HG03439 (cell line): ENCODE measurements around the gene SPIRE2.

Experiments used
- ATAC-seq: cut with Tn5 transposase; IDR thresholded peaks from one replicate; pipeline ENCODE4 v1.9.1; 2021; ENCODE audit warnings: mild to moderate bottlenecking, moderate library complexity; ENCODE audit not compliant: unreplicated experiment

Gene SPIRE2

DNA sequence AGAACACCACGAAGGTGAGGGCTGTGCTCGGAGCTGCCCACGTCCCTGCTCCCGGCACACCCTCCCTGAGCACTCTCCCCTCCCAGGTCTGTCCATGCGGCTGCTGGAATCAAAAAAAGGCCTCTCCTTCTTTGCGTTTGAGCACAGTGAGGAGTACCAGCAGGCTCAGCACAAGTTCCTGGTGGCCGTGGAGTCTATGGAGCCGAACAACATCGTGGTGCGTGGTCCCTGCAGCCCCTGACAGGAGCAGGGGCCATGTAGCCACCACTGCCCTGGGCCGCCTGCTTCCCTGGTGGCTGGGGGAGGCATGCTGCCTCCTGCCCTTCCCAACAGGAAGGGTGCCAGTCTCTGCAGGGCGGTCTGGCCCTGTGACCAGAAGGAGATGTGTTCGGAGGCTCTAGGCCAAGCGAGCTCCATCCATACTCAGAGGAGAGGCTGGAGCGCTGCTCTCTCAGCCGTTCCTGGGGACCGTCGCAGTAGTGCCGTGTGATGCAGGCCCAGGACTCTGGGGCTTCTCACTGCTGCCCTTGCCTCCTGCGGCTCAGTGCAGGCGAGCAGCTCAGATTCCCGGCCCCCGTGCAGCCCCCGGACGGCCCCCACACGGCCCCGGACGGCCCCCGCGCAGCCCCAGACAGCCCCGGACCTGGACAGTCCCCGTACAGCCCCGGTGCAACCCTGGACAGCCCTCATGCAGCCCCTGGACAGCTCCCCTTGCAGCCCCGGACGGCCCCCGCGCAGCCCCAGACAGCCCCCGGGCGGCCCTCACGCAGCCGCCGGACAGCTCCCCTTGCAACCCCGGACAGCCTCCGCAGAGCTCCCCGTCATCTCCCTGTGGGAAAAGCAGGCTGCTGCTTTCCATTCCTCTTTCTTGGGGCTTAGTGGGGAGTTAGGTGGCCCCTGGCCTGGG, 65.6 kb downstream of the SPIRE2 start:
- ATAC-seq, result no peak

DNA sequence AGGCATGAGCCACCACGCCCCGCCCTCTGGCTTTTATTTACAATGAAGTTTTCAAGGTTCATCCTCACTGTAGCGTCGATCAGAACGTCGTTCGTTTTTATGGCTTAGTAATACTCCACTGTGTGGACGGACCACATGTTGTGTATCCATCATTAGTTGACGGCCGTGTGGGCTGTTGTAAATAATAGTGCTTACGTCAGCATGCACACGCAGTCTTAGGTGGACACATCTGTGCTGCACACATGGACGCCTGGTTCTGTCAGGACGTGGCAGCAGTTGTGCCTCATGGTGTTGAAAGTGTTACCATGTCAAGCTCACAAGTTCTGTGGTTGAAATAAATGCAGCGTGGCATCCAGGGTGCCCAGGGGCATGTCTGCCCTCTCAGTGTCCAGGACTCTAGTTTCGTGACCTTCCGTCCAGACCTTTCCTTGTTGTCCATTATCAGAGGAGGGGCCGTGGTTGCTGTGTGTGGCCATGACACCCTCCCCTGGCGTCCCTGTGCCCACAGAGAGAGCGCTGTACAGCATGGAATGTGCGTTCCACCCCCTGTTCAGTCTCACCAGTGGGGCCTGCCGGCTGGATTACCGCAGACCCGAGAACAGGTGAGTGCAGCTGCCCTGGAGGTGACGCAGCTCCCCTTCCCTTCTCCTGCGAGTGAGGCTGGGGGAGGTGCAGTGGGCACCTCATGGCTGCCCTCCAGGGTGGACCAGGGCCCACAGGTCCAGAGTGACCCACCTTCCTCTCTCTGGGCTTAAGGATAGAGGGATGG, 67.4 kb downstream of the SPIRE2 start:
- no peak for ATAC-seq

DNA sequence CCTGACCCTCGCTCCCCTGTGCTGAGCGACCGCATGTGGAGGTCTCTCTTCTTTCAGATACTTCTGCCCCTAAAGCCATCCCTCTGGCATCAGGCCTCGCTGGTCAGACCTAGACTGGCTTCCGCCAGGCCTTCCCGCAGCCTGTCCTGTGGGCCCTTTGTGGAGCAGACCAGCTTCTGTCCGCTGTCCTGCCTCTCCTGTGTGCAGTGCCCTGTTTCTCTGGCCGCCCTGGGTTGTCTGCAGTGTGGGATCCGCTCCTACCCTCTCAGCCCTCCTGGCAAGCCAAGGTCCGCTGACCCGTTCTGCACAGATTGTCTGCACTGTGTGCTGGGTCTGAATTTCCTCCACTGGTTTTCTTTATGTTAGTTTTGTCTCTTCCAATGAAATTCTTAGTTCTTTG, 68.9 kb downstream of the SPIRE2 start:
- ATAC-seq, result no peak

DNA sequence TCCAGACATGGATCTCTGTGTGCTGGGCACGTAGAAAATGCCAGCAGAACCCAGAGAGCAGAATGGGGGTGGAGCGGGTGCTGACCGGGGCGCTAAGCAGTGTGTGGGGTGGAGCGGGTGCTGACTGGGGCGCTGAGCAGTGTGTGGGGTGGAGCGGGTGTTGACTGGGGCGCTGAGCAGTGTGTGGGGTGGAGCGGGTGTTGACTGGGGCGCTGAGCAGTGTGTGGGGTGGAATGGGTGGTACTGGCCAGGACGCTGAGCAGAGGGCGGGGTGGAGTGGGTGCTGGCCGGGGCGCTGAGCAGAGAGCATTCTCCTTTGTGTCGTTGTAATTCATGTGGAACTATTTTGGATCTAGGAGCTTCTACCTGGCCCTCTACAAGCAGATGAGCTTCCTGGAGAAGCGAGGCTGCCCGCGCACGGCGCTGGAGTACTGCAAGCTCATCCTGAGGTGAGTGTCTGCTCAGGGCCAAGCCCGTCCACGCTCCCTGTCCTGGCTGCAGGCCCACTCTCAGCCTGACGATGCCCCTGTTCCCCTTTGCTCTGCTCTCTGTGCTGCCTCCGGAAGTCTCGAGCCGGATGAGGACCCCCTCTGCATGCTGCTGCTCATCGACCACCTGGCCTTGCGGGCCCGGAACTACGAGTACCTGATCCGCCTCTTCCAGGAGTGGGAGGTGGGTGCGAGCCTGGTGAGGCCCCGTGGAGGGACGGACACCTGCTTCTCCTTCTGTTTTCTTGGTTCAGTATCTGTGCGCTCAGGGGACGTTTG, 70.1 kb downstream of the SPIRE2 start:
- ATAC-seq, result no peak

DNA sequence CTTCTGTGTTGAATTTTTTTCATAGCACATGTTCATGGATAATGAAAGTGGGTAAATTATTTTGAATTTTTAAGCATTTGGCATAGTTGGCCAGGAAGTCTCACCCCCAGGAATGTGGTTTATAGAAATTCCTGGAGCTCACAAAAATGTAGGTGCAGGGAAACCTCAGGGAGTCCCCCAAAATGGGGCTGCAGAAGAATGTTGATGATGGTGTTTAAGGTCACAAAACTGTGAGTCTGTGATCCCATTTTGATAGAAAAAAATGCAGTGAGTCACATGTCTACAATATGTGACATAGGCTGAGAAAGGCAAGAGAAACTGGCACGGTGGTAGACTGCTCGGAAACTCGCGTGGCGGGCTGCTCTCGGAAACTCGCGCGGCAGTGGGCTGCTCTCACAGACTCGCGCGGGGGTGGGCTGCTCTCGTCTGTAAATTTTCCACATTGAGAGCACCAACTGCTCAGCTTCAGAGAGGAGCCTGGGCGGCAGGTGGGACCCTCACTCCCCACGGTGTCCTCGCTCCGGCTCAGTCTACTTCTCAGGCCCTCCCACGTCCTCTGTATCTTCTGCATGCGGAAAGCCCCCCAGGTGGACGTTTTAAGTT, 71.7 kb downstream of the SPIRE2 start:
- ATAC-seq, result no peak

DNA sequence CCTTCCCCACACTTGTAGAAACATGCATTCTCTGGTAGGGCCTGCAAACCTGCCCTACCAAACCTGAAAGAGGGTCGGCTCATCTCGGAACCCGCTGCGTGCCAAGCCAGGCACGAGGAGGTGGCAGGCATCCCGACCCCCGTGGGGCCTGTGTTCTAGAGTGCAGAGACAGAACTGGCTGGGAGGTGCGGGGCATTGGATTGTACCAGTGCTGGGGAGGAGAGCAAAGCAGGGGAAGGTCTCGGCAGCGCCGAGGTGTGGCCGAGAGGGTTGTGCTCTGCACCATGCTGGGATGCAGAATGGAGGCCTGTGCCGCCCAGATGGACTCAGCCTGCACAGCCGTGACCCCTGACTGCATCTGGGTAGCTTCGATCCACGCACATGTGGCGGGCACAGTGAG, 72.6 kb downstream of the SPIRE2 start:
- ATAC-seq, result no peak

DNA sequence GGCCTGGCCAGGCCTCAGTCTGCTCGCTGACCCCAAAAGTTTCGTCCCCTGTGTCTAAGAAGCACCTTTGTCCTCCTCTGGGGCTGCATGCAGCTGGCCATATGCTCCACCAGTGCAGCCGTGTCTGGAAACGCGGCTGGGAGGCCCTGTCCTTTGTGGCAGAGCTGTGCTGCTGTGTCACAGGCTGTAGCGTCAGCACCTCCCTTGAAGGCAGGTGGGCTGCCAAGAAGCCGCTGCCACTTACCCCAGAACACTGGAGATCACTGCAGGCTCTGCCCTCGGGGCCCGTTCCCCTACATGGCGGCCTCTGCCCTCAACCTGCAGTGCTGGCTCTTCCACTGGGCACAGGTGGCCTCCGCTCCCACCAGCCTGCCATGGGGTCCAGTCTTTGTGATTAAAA, 74.7 kb downstream of the SPIRE2 start:
- no peak for ATAC-seq

DNA sequence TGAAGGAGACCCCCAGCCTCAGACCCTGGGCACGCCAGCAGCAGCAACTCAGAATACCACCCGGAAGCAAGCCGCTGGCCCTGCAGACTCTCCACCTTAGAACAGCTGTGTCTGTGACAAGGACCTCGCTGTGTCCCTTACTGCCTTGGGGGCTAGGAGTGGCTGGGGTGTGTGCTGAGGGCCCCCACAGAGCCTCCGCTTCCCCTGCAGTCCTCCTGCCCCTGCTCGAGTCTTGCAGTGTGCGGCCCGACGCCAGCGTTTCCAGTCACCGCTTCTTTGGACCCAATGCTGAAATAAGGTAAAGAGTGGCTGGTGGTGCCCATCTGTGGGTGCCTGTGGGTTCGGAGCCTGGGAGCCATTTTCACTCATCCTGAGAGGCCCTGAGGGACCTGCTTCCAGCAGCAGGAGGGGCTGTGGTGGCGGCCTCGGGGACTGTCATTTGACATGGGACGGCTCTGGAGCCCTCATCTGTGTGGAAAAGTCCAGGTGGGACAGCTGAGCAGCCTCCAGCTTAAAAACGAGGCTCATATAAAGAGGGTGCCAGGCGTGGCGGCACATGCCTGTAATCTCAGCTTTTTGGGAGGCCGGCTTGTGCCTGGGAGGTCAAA, 75.7 kb downstream of the SPIRE2 start:
- ATAC-seq, result no peak

DNA sequence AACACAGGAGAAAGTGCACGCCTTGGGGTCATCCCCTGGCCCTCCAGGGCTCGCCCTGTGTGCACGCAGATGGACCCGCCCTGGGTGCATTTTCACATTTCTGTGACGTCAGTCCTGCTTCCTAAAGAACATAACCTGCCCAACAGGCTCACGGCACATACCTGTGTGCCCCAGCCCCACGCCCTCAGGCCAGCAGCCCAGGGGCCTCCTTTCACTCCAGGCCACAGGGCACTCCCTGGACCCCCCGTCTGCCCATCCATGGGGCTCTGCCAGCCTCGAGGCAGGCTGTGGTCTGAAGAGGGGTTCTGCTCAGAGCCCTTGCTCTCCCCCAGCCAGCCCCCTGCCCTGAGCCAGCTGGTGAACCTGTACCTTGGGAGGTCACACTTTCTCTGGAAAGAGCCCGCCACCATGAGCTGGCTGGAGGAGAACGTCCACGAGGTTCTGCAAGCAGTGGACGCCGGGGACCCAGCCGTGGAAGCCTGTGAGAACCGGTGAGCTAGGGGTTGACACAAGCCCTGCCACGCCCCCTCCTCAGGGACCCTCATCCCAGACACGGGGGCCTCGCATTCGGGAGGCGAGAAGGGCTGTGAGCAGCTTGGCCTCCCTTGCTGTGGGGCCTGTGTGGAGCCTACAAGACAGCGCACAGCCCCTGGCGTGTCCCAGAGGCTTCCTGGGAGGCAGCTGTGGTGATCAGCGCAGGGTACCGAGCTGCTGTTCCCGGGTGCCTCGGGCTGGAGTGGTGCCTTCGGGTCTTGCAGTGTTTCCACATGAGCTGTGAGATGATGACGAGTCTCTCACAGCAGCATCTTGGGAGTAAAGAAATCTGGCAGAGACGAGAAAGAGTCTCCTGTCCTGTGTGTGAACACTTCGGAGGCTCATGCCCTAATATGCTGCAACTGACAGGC, 76.6 kb downstream of the SPIRE2 start:
- ATAC-seq, result no peak

DNA sequence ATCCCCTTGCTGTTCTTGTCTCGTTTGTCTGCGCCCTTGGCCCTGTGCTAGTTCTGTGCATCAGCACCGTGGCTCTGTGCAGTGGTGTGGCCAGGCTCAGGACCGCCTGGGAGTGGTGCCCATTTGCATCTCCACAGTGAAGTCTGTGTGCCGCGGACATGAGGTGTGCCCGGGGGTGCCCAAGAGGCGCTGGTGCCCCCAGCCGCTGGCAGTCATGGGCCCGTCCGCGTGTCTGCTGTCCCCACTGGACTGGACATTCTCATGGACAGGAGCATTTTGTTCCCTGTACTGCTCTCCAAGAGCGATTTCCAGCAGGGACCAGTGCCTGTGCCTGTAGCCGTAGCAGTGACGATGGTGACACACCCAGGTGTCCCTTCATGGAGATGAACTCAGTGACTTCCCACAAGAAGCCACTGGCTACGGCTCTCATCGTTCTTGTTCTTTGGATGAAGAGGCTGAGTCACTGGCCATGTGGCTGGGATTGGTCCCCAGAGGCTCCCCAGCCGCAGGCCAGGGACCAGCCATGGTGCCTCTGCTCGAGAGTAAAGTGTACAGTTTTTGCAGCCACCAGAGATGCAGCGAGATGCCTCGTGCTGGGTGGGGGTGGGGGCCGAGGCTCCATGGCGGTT, 77.3 kb downstream of the SPIRE2 start:
- no peak for ATAC-seq

DNA sequence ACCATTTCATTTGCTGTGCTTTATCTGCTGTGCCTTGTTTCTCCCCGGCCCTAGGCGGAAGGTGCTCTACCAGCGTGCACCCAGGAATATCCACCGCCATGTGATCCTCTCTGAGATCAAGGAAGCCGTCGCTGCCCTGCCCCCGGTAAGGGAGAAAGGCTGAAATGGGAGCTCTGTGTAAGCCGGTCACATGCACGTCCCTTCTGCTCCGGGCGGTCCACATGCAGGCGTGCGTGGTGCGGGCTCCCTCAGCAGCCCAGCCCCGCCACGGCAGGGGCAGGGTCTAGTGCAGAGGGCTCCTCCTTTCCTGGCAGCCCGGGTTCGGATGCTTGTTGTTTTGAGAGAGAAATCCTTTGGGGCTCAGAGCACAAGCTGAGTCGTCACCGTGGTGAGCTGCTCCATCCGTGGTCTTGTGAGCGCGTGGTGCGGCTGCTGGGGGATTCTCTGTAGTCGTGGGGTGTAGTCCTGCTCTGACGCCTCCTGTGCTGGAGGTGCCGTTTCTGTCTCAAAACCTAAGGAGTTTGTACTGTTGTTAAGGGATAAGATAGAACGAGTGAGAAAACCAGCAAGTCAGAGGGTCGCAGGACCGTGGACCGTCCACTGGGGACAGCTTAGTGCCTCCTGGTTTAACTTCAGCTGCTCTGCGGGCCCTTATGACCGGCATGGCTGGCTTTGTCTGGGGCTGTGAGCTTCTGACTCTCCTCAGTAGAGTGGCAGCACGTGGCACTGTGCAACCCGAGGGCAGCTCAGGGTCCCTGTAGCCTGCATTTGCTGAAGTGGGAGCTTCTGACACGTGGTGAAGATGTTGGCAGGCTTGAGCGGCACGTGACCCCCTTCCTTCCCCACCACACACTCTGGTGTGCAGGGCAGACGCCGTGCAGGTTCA, 78.1 kb downstream of the SPIRE2 start:
- no peak for ATAC-seq

DNA sequence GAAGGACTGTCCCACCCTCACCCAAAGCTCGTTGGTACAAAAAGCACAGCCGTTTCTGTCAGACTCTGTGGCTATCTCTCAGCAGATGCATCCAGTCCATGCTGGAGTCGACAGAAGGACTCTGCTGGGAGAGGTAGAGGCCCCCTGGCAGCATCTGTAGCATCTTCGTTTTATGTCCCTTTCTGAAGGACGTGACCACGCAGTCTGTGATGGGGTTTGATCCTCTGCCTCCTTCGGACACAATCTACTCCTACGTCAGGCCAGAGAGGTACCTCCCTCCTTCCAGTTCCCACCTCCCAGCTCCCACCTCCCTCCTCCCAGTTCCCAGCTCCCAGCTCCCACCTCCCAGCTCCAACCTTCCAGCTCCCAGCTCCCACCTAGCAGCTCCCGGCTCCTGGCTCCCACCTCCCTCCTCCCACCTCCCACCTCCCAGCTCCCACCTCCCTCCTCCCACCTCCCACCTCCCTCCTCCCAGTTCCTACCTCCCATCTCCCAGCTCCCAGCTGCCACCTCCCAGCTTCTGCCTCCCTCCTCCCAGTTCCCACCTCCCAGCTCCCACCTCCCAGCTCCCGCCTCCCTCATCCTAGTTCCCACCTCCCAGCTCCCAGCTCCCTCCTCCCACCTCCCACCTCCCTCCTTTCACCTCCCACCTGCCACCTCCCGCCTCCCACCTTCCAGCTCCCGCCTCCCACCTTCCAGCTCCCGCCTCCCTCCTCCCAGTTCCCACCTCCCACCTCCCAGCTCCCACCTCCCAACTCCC, 79.0 kb downstream of the SPIRE2 start:
- no peak for ATAC-seq

DNA sequence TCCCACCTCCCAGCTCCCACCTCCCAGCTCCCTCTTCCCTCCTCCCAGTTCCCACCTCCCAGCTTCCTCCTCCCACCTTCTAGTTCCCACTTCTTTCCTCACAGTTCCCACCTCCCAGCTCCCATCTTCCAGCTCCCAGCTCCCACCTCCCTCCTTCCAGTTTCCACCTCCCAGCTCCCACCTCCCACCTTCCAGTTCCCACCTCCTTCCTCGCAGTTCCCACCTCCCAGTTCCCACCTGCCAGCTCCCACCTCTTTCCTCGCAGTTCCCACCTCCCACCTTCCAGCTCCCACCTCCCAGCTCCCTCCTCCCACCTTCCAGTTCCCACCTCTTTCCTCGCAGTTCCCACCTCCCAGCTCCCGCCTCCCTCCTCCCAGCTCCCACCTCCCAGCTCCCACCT, 80.0 kb downstream of the SPIRE2 start:
- no peak for ATAC-seq

DNA sequence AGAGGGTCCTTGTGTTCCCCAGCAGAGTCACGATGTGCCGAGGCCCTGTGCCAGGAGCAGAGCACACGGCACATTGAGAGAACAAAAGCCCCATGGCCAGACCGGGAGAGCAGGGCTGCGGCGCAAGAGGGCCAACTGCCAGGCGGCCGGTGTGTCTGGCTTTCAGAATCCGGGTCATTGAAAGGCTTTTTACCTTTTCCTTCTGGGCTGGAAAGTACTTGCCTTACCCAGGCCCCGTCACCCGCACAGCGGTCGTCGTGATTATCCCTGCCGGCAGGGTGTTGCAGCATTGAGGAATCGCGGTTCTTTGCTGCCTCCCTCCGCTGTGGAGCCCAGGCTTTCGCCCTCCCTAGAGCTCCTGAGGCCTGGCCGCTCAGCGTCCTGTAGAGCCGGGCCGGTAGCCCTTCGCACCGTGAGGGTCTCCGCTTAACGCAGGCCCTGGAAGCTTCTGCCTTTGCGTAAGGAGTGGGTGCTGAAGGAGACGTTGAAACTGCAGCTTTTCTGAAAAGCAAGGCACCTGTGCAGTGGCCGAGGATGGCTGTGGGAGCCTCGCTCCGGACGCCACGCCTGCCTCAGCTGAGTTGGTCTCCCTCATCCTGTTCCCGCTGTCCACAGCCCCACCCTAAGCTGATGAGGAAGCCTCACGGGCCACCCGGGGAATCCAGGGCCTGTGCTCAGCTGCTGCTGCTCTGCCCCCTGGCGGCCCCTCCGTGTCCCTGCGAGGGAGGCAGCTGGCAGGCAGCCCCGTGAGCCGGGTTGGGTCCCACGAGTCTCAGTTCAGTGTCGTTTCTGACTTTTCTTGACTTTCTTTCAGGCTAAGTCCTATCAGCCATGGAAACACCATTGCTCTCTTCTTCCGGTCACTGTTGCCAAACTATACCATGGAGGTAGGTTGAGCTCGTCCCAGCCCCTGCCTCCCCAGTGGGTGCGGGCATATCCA, 81.8 kb downstream of the SPIRE2 start:
- ATAC-seq, result no peak

DNA sequence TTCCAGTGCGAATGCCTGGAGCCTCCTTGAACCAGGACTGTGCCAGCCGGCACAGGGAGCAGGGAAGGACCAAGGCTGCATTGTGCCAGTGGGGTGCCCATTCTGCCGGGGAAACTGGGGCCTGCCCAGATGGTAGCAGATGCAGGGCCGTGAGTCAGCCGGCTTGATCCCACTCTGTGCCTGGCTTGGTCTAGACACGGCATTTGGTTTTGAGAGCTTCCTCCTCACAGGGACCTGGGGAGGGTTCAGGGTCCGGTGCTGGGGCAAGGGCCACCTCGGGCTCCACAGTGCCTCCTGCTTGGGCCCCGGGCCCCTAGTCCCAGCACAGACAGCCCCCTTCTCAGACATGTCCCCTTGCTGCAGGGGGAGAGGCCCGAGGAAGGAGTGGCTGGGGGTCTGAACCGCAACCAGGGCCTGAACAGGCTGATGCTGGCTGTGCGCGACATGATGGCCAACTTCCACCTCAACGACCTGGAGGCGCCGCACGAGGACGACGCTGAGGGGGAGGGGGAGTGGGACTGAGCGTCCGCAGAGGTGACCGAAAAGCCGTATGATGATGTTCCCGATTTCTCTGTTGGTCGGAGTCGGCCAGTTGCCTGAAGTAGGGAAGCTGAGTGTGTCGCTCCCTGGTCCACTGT, 82.6 kb downstream of the SPIRE2 start:
- no peak for ATAC-seq

DNA sequence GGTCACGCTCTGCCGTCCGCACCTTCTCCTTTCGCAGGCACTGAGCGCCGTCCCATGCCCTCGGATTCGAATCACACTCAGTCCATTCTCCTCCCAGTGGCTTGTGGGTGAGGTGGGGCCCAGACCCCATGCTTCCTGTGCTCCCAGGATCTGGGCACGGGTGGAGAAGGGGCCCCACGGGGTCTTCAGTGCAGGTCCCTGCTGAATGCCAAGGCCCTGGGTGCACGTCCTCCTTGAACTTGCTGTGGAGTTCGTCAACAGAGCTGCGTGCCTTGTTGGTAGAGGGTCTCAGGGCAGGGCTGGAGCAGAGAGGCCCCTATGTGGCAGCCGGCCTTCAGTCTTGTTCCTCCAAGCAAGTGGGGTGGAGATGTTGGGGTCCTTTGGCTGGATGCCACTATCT, 83.1 kb downstream of the SPIRE2 start:
- ATAC-seq, result no peak
